Breast epithelium (tissue), 4 donors: Measurements from ENCODE around the gene IMMP2L. TPM values are rescaled to one million over a fixed set of nuclear protein-coding genes. Genes with fewer than 3 reads are reported as not detected.
"Not testable (repeated sequence)": the region's sequence is repeated elsewhere in the genome, so short reads cannot be mapped to it uniquely, and the experiment has no call there.

Experiments used
- DNase-seq, 2 donors: peaks; one replicate each; pipeline ENCODE4 v3.0.0-alpha.2; 2019; ENCODE audit warnings: low spot score in 2 of 2
- H3K27ac ChIP-seq, 2 donors: fragments of 200-600 bp; sonication (generic) in 1 of 2; one replicate each; pipeline ENCODE4 v1.5.1; 2016 to 2019; ENCODE audit warnings: mild to moderate bottlenecking in 1 of 2
- H3K27me3 ChIP-seq, 2 donors: fragments of 200-600 bp; sonication (generic) in 1 of 2; one replicate each; pipeline versions ENCODE4 v1.5.1 to v1.6.0; 2017 to 2019; ENCODE audit warnings: control low read depth in 1 of 2, mild to moderate bottlenecking in 1 of 2
- H3K36me3 ChIP-seq: fragments of 200-600 bp; one replicate; pipeline ENCODE4 v1.5.1; 2019
- H3K4me1 ChIP-seq, 2 donors: fragments of 200-600 bp; sonication (generic); one replicate each; pipeline ENCODE4 v1.5.1; 2016 to 2019; ENCODE audit warnings: control low read depth in 1 of 2
- H3K4me3 ChIP-seq, 3 donors: fragments of 200-600 bp; sonication (generic); 1 replicate in 2 of 3; 2 replicates in 1 of 3; pipeline ENCODE4 v1.5.1; 2016 to 2019; ENCODE audit warnings: mild to moderate bottlenecking in 3 of 3, moderate library complexity in 2 of 3
- H3K9me3 ChIP-seq, 2 donors: fragments of 200-600 bp; sonication (generic) in 1 of 2; one replicate each; pipeline ENCODE4 v1.5.1; 2016 to 2019; ENCODE audit warnings: control low read depth in 1 of 2
- POLR2A ChIP-seq: fragments of 450-650 bp; IDR thresholded peaks from one replicate; pipeline ENCODE4 v1.6.1; 2016; ENCODE audit warnings: antibody characterized with exemption, mild to moderate bottlenecking, moderate library complexity
- POLR2AphosphoS5 ChIP-seq, 3 donors: sonication (generic); formaldehyde crosslinking; IDR thresholded peaks; one replicate each; pipeline ENCODE4 v1.6.1; 2017; ENCODE audit warnings: antibody characterized with exemption in 3 of 3
- intact Hi-C: fragments of 100-400 bp; cut with DNase I; formaldehyde crosslinking; loops from one replicate; pipeline ENCODE4 v1.15.1; 2023; ENCODE audit warnings: low total_unique reads
- total RNA-seq, 3 donors: library from RNA; depleted of rRNA; stranded (reverse); fragments of >200 nt; gene quantifications; one replicate each; pipeline ENCODE4 v1.1.0, GENCODE V29; 2016
- TF ChIP-seq, protein P1 (sequence below), 3 donors: fragments of 450-650 bp; IDR thresholded peaks; one replicate each; pipeline ENCODE4 v1.5.1; 2016 to 2017; ENCODE audit warnings: antibody characterized with exemption in 3 of 3, mild to moderate bottlenecking in 3 of 3, moderate library complexity in 3 of 3

Gene IMMP2L
- total RNA-seq, 3 donors from 2014 or later: 19.8 to 39.7 (median 30.8) TPM

DNA sequence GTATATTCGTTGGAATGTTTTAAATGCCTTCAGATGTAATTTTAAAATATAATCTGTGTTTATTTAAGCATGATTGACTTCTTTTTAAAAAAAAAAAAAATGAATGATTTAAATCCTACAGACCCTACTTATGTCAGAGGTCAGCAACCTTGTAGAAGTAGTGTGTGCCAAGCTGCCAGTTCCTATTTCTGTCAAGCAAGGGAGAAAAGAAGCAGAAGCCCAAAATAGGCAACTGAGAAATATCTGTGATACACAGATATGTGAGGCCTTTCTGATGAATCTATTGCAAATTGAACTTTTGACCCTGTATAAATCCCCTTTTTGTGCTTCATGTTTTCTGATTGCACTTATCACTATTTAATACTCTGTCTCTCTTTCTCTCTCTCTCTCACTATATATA is 271.9 kb downstream of the IMMP2L start:
- no peaks in the 10 kb centered on the region for H3K36me3 ChIP-seq
- TF ChIP-seq POLR2A (no peak), POLR2AphosphoS5 (IDR thresholded peaks at IDR 0.05) (no peak)
- TF ChIP-seq, protein P1, sequence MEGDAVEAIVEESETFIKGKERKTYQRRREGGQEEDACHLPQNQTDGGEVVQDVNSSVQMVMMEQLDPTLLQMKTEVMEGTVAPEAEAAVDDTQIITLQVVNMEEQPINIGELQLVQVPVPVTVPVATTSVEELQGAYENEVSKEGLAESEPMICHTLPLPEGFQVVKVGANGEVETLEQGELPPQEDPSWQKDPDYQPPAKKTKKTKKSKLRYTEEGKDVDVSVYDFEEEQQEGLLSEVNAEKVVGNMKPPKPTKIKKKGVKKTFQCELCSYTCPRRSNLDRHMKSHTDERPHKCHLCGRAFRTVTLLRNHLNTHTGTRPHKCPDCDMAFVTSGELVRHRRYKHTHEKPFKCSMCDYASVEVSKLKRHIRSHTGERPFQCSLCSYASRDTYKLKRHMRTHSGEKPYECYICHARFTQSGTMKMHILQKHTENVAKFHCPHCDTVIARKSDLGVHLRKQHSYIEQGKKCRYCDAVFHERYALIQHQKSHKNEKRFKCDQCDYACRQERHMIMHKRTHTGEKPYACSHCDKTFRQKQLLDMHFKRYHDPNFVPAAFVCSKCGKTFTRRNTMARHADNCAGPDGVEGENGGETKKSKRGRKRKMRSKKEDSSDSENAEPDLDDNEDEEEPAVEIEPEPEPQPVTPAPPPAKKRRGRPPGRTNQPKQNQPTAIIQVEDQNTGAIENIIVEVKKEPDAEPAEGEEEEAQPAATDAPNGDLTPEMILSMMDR (IDR thresholded peaks at IDR 0.05): no peak
- H3K4me3 ChIP-seq: no peak overlapping the region
- intact Hi-C loops: no loop called here
- no peaks in the 10 kb centered on the region for H3K4me1 ChIP-seq
- H3K27ac ChIP-seq: no peak overlapping the region
- H3K9me3 ChIP-seq: no peaks in the 10 kb centered on the region
- DNase-seq: no peak
- H3K27me3 ChIP-seq: no peaks in the 10 kb centered on the region

DNA sequence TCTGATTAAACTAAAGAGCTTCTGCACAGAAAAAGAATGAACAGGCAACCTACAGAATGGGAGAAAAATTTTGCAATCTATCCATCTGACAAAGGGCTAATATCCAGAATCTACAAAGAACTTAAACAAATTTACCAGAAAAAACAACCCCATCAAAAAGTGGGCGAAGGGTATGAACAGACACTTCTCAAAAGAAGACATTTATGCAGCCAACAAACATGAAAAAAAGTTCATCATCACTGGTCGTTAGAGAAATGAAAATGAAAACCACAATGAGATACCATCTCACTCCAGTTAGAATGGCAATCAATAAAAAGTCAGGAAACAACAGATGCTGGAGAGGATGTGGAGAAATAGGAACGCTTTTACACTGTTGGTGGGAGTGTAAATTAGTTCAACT is 273.9 kb downstream of the IMMP2L start:
- H3K27me3 ChIP-seq, H3K27ac ChIP-seq, intact Hi-C loops, H3K9me3 ChIP-seq, H3K36me3 ChIP-seq, H3K4me3 ChIP-seq, DNase-seq, H3K4me1 ChIP-seq: not testable (repeated sequence)

DNA sequence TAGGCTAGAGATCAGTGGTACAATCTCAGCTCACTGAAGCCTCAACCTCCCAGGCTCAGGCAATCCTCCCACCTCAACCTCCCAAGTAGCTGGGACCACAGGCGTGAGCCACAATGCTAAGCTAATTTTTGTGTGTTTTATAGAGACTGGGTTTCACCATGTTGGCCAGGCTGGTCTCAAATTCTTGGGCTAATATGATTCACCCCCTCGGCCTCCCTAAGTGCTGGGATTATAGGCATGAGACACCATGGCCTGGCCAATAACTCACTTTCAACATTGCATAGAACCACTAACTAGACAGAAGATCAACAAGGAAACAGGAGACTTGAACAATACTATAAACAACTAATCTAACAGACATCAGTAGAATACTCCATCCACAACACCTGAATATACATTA is 279.7 kb downstream of the IMMP2L start:
- DNase-seq: no peak
- Histone ChIP-seq H3K27me3 (no peaks in the 10 kb centered on the region), H3K4me1 (no peaks in the 10 kb centered on the region), H3K9me3 (no peaks in the 10 kb centered on the region), H3K36me3 (no peaks in the 10 kb centered on the region), H3K4me3 (no peak overlapping the region), H3K27ac (no peak overlapping the region)
- intact Hi-C loops: no loop called here
- TF ChIP-seq POLR2AphosphoS5 (IDR thresholded peaks at IDR 0.05) (no peak), POLR2A (no peak)
- TF ChIP-seq, protein P1 (IDR thresholded peaks at IDR 0.05): no peak

DNA sequence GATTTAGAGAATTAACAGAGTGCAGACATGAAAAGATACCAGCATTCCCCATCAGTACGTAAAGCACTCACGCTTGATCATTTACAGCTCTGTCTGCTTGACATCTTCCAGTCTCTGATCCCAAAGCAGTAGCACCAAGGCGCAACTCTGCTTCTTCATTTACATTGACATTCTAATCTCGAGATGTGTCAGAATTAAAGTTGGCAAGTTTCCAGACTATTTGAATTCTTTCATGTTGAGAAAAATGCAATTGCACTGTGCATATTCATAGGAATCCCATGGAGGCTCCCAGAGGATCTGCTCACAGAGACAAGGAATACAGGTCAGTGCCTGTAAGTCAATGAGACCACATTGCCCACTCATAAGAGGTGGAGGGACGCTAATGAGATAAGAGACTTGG is 287.4 kb downstream of the IMMP2L start:
- no peaks in the 10 kb centered on the region for H3K4me1 ChIP-seq
- DNase-seq: no peak
- TF ChIP-seq, protein P1 (IDR thresholded peaks at IDR 0.05): no peak
- TF ChIP-seq POLR2AphosphoS5 (IDR thresholded peaks at IDR 0.05) (no peak), POLR2A (no peak)
- H3K36me3 ChIP-seq: no peaks in the 10 kb centered on the region
- no peaks in the 10 kb centered on the region for H3K9me3 ChIP-seq
- no peak overlapping the region for H3K27ac ChIP-seq
- intact Hi-C loops: no loop called here
- no peaks in the 10 kb centered on the region for H3K27me3 ChIP-seq
- H3K4me3 ChIP-seq: no peak overlapping the region

DNA sequence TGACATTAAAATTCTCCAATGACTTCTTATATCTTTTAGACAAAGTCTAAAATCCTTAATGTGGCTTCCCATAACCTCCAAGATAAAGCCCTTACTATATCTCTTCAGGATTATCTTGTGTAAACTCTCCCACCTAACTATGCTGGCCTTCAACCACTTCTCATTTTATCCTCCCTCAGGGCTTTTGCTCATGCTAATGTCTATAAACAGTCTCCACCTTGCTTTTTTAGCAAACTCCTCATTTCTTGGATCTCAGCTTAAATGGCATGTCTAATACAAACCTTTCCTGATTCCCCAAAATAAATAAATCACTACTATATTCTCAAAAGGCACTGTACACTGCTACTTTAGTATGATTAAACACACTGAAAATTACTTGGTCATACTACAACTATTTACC is 290.2 kb downstream of the IMMP2L start:
- no peak for DNase-seq
- H3K4me3 ChIP-seq: no peak overlapping the region
- intact Hi-C loops: no loop called here
- no peaks in the 10 kb centered on the region for H3K4me1 ChIP-seq
- no peak overlapping the region for H3K27ac ChIP-seq
- no peaks in the 10 kb centered on the region for H3K27me3 ChIP-seq
- H3K9me3 ChIP-seq: no peaks in the 10 kb centered on the region
- TF ChIP-seq, protein P1 (IDR thresholded peaks at IDR 0.05): no peak
- TF ChIP-seq POLR2A: no peak
- TF ChIP-seq POLR2AphosphoS5 (IDR thresholded peaks at IDR 0.05): no peak
- no peaks in the 10 kb centered on the region for H3K36me3 ChIP-seq

DNA sequence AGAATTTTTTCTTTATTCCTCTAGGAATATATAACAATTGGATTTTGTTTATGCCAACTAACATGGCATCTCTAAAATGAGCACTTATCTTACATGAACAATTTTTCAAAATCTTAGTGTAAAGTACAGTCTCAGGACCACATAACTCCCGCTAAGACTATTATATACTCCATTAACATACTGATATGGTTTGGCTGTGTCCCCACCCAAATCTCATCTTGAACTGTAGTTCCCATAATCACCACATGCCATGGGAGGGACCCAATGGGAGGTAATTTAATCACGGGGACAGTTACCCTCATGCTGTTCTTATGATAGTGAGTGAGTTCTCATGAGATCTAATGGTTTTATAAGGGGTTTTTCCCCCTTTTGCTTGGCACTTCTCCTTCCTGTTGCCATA is 291.5 kb downstream of the IMMP2L start:
- H3K27ac ChIP-seq, intact Hi-C loops, H3K27me3 ChIP-seq, H3K4me1 ChIP-seq, H3K36me3 ChIP-seq, H3K9me3 ChIP-seq, DNase-seq, H3K4me3 ChIP-seq: not testable (repeated sequence)
